SK-N-SH treated with all-trans-retinoic acid at 6 μM for 48 hours (cell line): ENCODE measurements around the gene CCDC188.

ENCODE experiments used
- CREB5 ChIP-seq: fragments of 250-450 bp; sonication (Bioruptor Pico); IDR thresholded peaks from 2 replicates; pipeline ENCODE4 v1.5.1; 2020; ENCODE audit warnings: low read depth, mild to moderate bottlenecking, moderate library complexity
- GLIS3 ChIP-seq: fragments of 250-450 bp; sonication (Bioruptor Pico); IDR thresholded peaks from 2 replicates; pipeline ENCODE4 v1.5.0; 2020; ENCODE audit warnings: mild to moderate bottlenecking, moderate library complexity
- OSR1 ChIP-seq: fragments of 250-450 bp; sonication (Bioruptor Pico); IDR thresholded peaks from 2 replicates; pipeline ENCODE4 v1.8.0; 2022; ENCODE audit warnings: moderate library complexity, mild to moderate bottlenecking, inconsistent platforms
- PATZ1 ChIP-seq: fragments of 250-450 bp; sonication (Bioruptor Pico); IDR thresholded peaks from 2 replicates; pipeline ENCODE4 v1.8.0; 2020; ENCODE audit warnings: mild to moderate bottlenecking, moderate library complexity, borderline replicate concordance
- RARB ChIP-seq: fragments of 250-450 bp; sonication (Bioruptor Pico); IDR thresholded peaks from 2 replicates; pipeline ENCODE4 v1.8.0; 2021; ENCODE audit warnings: mild to moderate bottlenecking, moderate library complexity

- TF ChIP-seq CREB5 (CRISPR knock-in tag) = no peak
- no peak for TF ChIP-seq RARB
- no peak for TF ChIP-seq GLIS3
- TF ChIP-seq OSR1 = no peak
- TF ChIP-seq PATZ1 = no peak
Observed at GRCh38 chr22:20107951-20108756, 42.7 kb downstream of the CCDC188 start.
